IMR-90 (cell line): ENCODE results near the gene GBA2. TPM values are rescaled to one million over a fixed set of nuclear protein-coding genes. Genes with fewer than 3 reads are reported as not detected.

Experiments
- ATAC-seq: fragments of 200-7000 bp; cut with Tn5 transposase; 2 replicates; pipeline ENCODE4 v1.9.1; 2020; ENCODE audit warnings: low read depth, mild to moderate bottlenecking, moderate library complexity
- BruUV-seq: library from RNA; stranded (reverse); fragments of 400-500 nt; replicated peaks from 2 replicates; lab custom pipeline; 2021; lab: Mats Ljungman, UMichigan
- CTCF ChIA-PET: fragments of 300-600 bp; formaldehyde crosslinking; extraction: SDS; loops from one replicate; lab custom pipeline; 2021; ENCODE audit warnings: antibody characterized with exemption; lab: Yijun Ruan, JAX
- POLR2A ChIA-PET: fragments of 300-600 bp; sonication (Branson Sonifier 250); formaldehyde crosslinking; loops from one replicate; lab custom pipeline; 2022; ENCODE audit warnings: antibody characterized with exemption; ENCODE audit not compliant: unreplicated experiment; lab: Charles Lee
- DNase-seq: peaks from one replicate; pipeline ENCODE4 v3.0.0; 2013
- H2AFZ ChIP-seq: replicated peaks from 2 replicates; pipeline ENCODE3; 2013; ENCODE audit warnings: low read length, mild to moderate bottlenecking; ENCODE audit not compliant: poor library complexity
- H2AK5ac ChIP-seq: 2 replicates; pipeline ENCODE4 v1.6.1; 2013; ENCODE audit warnings: low read depth, low read length, inconsistent platforms
- H2AK9ac ChIP-seq: replicated peaks from 2 replicates; pipeline ENCODE3; 2013; ENCODE audit warnings: mild to moderate bottlenecking, low read depth, low read length, moderate library complexity; ENCODE audit not compliant: poor library complexity
- H2BK120ac ChIP-seq: 2 replicates; pipeline ENCODE4 v1.6.1; 2013; ENCODE audit warnings: low read depth, low read length, inconsistent platforms
- H2BK15ac ChIP-seq: 3 replicates; pipeline ENCODE4 v1.6.1; 2013; ENCODE audit warnings: low read depth, low read length, inconsistent platforms
- H2BK20ac ChIP-seq: 2 replicates; pipeline ENCODE4 v1.6.1; 2013; ENCODE audit warnings: low read depth, mild to moderate bottlenecking, inconsistent platforms, low read length, moderate library complexity
- H2BK5ac ChIP-seq: 2 replicates; pipeline ENCODE4 v1.6.1; 2013; ENCODE audit warnings: mild to moderate bottlenecking, low read depth, low read length, inconsistent platforms; ENCODE audit not compliant: poor library complexity, severe bottlenecking
- H3K14ac ChIP-seq: replicated peaks from 2 replicates; pipeline ENCODE4 v1.6.1; 2013; ENCODE audit warnings: low read depth, low read length, inconsistent platforms
- H3K18ac ChIP-seq: 2 replicates; pipeline ENCODE4 v1.6.1; 2013; ENCODE audit warnings: low read depth, low read length, control low read depth
- H3K23ac ChIP-seq: 2 replicates; pipeline ENCODE4 v1.6.1; 2013; ENCODE audit warnings: low read depth, low read length, inconsistent platforms
- H3K27ac ChIP-seq: 2 replicates; pipeline ENCODE4 v1.5.1; 2013; ENCODE audit warnings: mild to moderate bottlenecking, control low read depth, low read length; ENCODE audit not compliant: insufficient read depth
- H3K27me3 ChIP-seq: 2 replicates; pipeline ENCODE4 v1.6.1; 2013; ENCODE audit warnings: low read length; ENCODE audit not compliant: control insufficient read depth, insufficient read depth
- H3K36me3 ChIP-seq: 2 replicates; pipeline ENCODE4 v1.6.1; 2013; ENCODE audit warnings: low read length, mixed read lengths; ENCODE audit not compliant: control insufficient read depth, insufficient read depth
- H3K4ac ChIP-seq: 2 replicates; pipeline ENCODE4 v1.6.1; 2013; ENCODE audit warnings: low read depth, low read length, inconsistent platforms
- H3K4me1 ChIP-seq: 2 replicates; pipeline ENCODE4 v1.6.1; 2013; ENCODE audit warnings: low read length, mixed read lengths; ENCODE audit not compliant: control insufficient read depth, insufficient read depth
- H3K4me2 ChIP-seq: 2 replicates; pipeline ENCODE4 v1.6.1; 2013; ENCODE audit warnings: low read depth, mild to moderate bottlenecking, control low read depth, low read length, moderate library complexity
- H3K4me3 ChIP-seq: 2 replicates; pipeline ENCODE4 v1.5.1; 2013; ENCODE audit warnings: low read depth, mild to moderate bottlenecking, control low read depth, low read length, moderate library complexity; ENCODE audit not compliant: insufficient read depth
- H3K56ac ChIP-seq: 2 replicates; pipeline ENCODE4 v1.6.1; 2013; ENCODE audit warnings: low read length, inconsistent platforms; ENCODE audit not compliant: insufficient read depth; ENCODE audit errors: extremely low read depth
- H3K79me1 ChIP-seq, 2 experiments: 2 replicates each; pipeline ENCODE4 v1.6.1; 2013; ENCODE audit warnings: low read length in 2 of 2, inconsistent platforms in 1 of 2, low read depth in 1 of 2
- H3K9ac ChIP-seq: 2 replicates; pipeline ENCODE4 v1.6.1; 2013; ENCODE audit warnings: low read depth, low read length, control low read depth
- H3K9me1 ChIP-seq: 2 replicates; pipeline ENCODE4 v1.6.1; 2013; ENCODE audit warnings: low read length, inconsistent platforms; ENCODE audit not compliant: insufficient read depth
- H3K9me3 ChIP-seq: 2 replicates; pipeline ENCODE4 v1.6.1; 2013; ENCODE audit warnings: low read length; ENCODE audit not compliant: control insufficient read depth, insufficient read depth
- H4K20me1 ChIP-seq: 2 replicates; pipeline ENCODE4 v1.6.1; 2013; ENCODE audit warnings: low read length, inconsistent platforms; ENCODE audit not compliant: insufficient read depth
- H4K5ac ChIP-seq: 2 replicates; pipeline ENCODE4 v1.6.1; 2013; ENCODE audit warnings: mild to moderate bottlenecking, low read depth, low read length, control low read depth
- H4K8ac ChIP-seq, 2 experiments: 2 replicates each; pipeline ENCODE4 v1.6.1; 2013; ENCODE audit warnings: low read depth in 2 of 2, low read length in 2 of 2, control low read depth in 1 of 2, inconsistent platforms in 1 of 2
- H4K91ac ChIP-seq: 2 replicates; pipeline ENCODE4 v1.6.1; 2013; ENCODE audit warnings: low read depth, low read length, inconsistent platforms; ENCODE audit not compliant: insufficient read depth
- CEBPB ChIP-seq: IDR thresholded peaks from 2 replicates; pipeline ENCODE4 v1.6.1; 2012; ENCODE audit warnings: low read depth, low read length, improper control_type of control experiment
- CHD1 ChIP-seq: IDR thresholded peaks from 2 replicates; pipeline ENCODE4 v1.6.1; 2012; ENCODE audit warnings: low read depth, low read length, improper control_type of control experiment
- CTCF ChIP-seq: conservative IDR thresholded peaks from 2 replicates; pipeline ENCODE4 v1.5.1; 2012; ENCODE audit warnings: mild to moderate bottlenecking, low read depth, low read length, improper control_type of control experiment
- NFE2L2 ChIP-seq: fragments of 150-350 bp; IDR thresholded peaks from 2 replicates; pipeline ENCODE4 v1.6.1; 2016; ENCODE audit warnings: low read depth, mild to moderate bottlenecking, low read length
- RAD21 ChIP-seq: IDR thresholded peaks from 2 replicates; pipeline ENCODE4 v1.6.1; 2012; ENCODE audit warnings: low read length, improper control_type of control experiment
- RCOR1 ChIP-seq: IDR thresholded peaks from 2 replicates; pipeline ENCODE4 v1.6.1; 2012; ENCODE audit warnings: mild to moderate bottlenecking, low read length, improper control_type of control experiment; ENCODE audit not compliant: insufficient replicate concordance
- RFX5 ChIP-seq: IDR thresholded peaks from 2 replicates; pipeline ENCODE4 v1.8.0; 2012; ENCODE audit warnings: low read depth, mild to moderate bottlenecking, low read length, moderate library complexity
- USF2 ChIP-seq: fragments of 150-350 bp; IDR thresholded peaks from 2 replicates; pipeline ENCODE4 v1.6.1; 2017; ENCODE audit warnings: mild to moderate bottlenecking, antibody characterized with exemption, low read length, low read depth
- WGBS, 2 experiments: methylation state at CpG; one replicate each; pipeline versions ENCODE4 v1.1.5 to v1.1.7; 2013; ENCODE audit warnings: missing lambda C conversion rate in 2 of 2; ENCODE audit not compliant: insufficient read length in 1 of 2; ENCODE audit errors: extremely low coverage in 2 of 2; 5-methylcytosine and 5-hydroxymethylcytosine counted together
- dilution Hi-C: fragments of 300-500 bp; cut with HindIII; formaldehyde crosslinking; loops from one replicate; pipeline ENCODE4 v1.14.3; 2018; ENCODE audit warnings: low sequenced_read_pairs; ENCODE audit not compliant: unreplicated experiment
- in situ Hi-C: fragments of 300-500 bp; cut with MboI; formaldehyde crosslinking; loops from 3 replicates; pipeline ENCODE4 v1.14.3; 2019; ENCODE audit warnings: low sequenced_read_pairs, inconsistent platforms, mixed read lengths
- intact Hi-C: fragments of 100-400 bp; cut with micrococcal nuclease; formaldehyde crosslinking; loops from 2 replicates; pipeline ENCODE4 v1.10.0; 2022
- polyA plus RNA-seq, 3 experiments: library from polyadenylated mRNA; depleted of rRNA; stranded (reverse); fragments of >200 nt; gene quantifications; 2 replicates each; pipeline ENCODE4 v1.2.3, GENCODE V29; 2012; ENCODE audit warnings: low replicate concordance in 1 of 3
- total RNA-seq: library from RNA; depleted of rRNA; stranded (reverse); fragments of >200 nt; gene quantifications from 2 replicates; pipeline ENCODE4 v1.2.3, GENCODE V29; 2012

Gene GBA2
- total and polyA plus RNA-seq, 2 of the 4 experiments (the other 2 are of a cell fraction): 18.1 to 38.2 TPM

GRCh38 chr9:35703906-35704672 lies 44.9 kb downstream of the GBA2 start:
- Histone ChIP-seq H3K4me3 (no peak overlapping the region), H3K9me1 (peaks cover 7% of the 10 kb centered on the region), H4K91ac (no peak overlapping the region), H3K4ac (no peak overlapping the region), H2BK20ac (no peak overlapping the region), H3K4me2 (no peak overlapping the region), H3K4me1 (no peaks in the 10 kb centered on the region), H3K9ac (no peak overlapping the region), H3K27ac (no peak overlapping the region), H2BK5ac (no peak overlapping the region), H3K14ac (no peak overlapping the region), H3K36me3 (peaks cover 88% of the 10 kb centered on the region), H2BK120ac (no peak overlapping the region), H3K9me3 (no peaks in the 10 kb centered on the region), H3K79me1 (peaks cover 54 to 74% of the 10 kb centered on the region in 2 experiments), H2BK15ac (no peak overlapping the region), H3K23ac (no peak overlapping the region), H3K18ac (no peak overlapping the region), H2AK9ac (peak overlapping the region; percentile 50), H2AK5ac (no peak overlapping the region), H4K8ac (no peak overlapping the region), H4K20me1 (peaks cover 14% of the 10 kb centered on the region; the same call in 1 of the 2 replicates), H2AFZ (no peak overlapping the region), H4K5ac (no peak overlapping the region), H3K27me3 (no peaks in the 10 kb centered on the region), H3K56ac (no peak overlapping the region)
- ChIA-PET POLR2A (no interaction called here), CTCF (no interaction called here)
- BruUV-seq: TSS peak; percentile 66
- intact Hi-C loops: no loop called here
- no peak for DNase-seq
- dilution Hi-C loops: no loop called here
- no peak for ATAC-seq
- 96% methylated on average over 16 of the region's 26 CpGs; no CpG with 5 or more reads in 1 of the 2 experiments for WGBS, 2 experiments
- TF ChIP-seq RFX5: no peak
- no peak for TF ChIP-seq CHD1
- TF ChIP-seq USF2: no peak
- TF ChIP-seq CEBPB: no peak
- no peak for TF ChIP-seq CTCF
- TF ChIP-seq NFE2L2: no peak
- no peak for TF ChIP-seq RCOR1
- TF ChIP-seq RAD21: no peak
- in situ Hi-C loops: no loop called here
